OCI-LY3 (cell line): Measurements from ENCODE around the gene KLHL35.

Experiments
- CTCF ChIP-seq: fragments of 200-600, 300-600 bp; sonication (generic); IDR thresholded peaks from 2 replicates; pipeline ENCODE4 v1.5.1; 2014; ENCODE audit warnings: antibody characterized with exemption, low read length, low read depth
- EZH2phosphoT487 ChIP-seq: fragments of 200-600 bp; shearing (Covaris generic); IDR thresholded peaks from 2 replicates; pipeline ENCODE4 v1.6.1; 2018; ENCODE audit warnings: antibody characterized with exemption, mixed run types, low read depth

GRCh38 chr11:75481922-75482606 is 49.1 kb upstream of the KLHL35 start:
- TF ChIP-seq CTCF (no peak), EZH2phosphoT487 (no peak)
